Right lobe of liver (tissue), 4 donors: Measurements from ENCODE around the gene TTC9.

Source experiments
- CTCF ChIP-seq, 4 donors: fragments of 200-600 bp in 3 of 4; fragments of 450-650 bp in 1 of 4; IDR thresholded peaks; one replicate each; pipeline versions ENCODE4 v1.5.1 to v1.8.0; 2016 to 2022; ENCODE audit warnings: antibody characterized with exemption in 4 of 4, mild to moderate bottlenecking in 2 of 4
- POLR2A ChIP-seq: fragments of 450-650 bp; IDR thresholded peaks from one replicate; pipeline ENCODE4 v1.6.1; 2017; ENCODE audit warnings: antibody characterized with exemption, mild to moderate bottlenecking
- donor health status: DM: no; HTN: no; CAD: no.
- donor health status: DM: no; HTN: no; CAD: no.
- donor health status: DM: no; HTN: yes; CAD: no.

GRCh38 chr14:70665448-70666360 lies 24.0 kb downstream of the TTC9 start:
- TF ChIP-seq CTCF (IDR thresholded peaks at IDR 0.05), result no peak
- TF ChIP-seq POLR2A, result no peak
